Measurements from ENCODE around the gene MIGA1. TPM values are rescaled to one million over a fixed set of nuclear protein-coding genes. Genes with fewer than 3 reads are reported as not detected.

The MIGA1 gene
- total and polyA plus RNA-seq, 2 of the 4 experiments (the other 2 are of a cell fraction) = 5.7 to 16.3 TPM

DNA sequence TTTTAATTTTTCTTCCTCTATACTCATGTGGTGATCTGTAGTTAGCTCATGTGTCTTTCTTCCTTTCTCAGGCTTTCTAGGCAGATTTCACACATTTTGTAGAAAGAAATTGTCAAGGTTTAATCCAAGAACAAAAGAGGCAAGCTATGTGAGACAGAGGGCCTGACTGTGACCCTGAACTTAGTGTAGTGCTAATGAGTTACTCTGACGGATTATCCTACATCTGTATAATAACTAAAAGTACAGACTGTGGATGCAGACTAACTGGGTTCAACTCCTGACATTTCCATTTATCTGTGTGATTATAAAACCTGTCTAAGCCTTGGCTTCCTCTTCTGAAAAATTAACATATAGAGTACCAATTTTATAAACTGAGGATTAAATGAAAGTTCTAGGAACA is 40.7 kb downstream of the MIGA1 start:
- H3K79me1 ChIP-seq (ENCODE audit: low read depth in 1 of 2, low read length in 2 of 2) = peaks cover 7 to 28% of the 10 kb centered on the region in 2 experiments
- H3K23ac ChIP-seq (ENCODE audit: low read depth, low read length) = no peak overlapping the region
- no TSS peak for BruUV-seq (replicated peaks)
- no peak overlapping the region for H3K4ac ChIP-seq (ENCODE audit: low read depth, low read length)
- H2AK5ac ChIP-seq (ENCODE audit: low read depth, low read length) = no peak overlapping the region
- peaks cover 3% of the 10 kb centered on the region; the same call in 1 of the 2 replicates for H3K9me1 ChIP-seq (ENCODE audit: insufficient read depth, low read length)
- ATAC-seq (ENCODE audit: low read depth) = no peak
- no peak overlapping the region for H3K14ac ChIP-seq (replicated peaks; ENCODE audit: low read depth, low read length)
- no peak overlapping the region for H2BK120ac ChIP-seq (ENCODE audit: low read depth, low read length)
- no CpG with 5 or more reads among the region's 1 CpG for WGBS, 2 experiments (ENCODE audit: extremely low coverage in 2 of 2, insufficient read length in 1 of 2)
- H3K18ac ChIP-seq (ENCODE audit: low read depth, low read length) = no peak overlapping the region
- H2BK20ac ChIP-seq (ENCODE audit: low read depth, low read length) = no peak overlapping the region
- no peak overlapping the region for H2BK15ac ChIP-seq (ENCODE audit: low read depth, low read length)
- H4K20me1 ChIP-seq (ENCODE audit: insufficient read depth, low read length) = no peaks in the 10 kb centered on the region
- ChIA-PET CTCF (interaction anchor here (0.6 to 0.7 kb wide), 2 partner anchors 13 to 62 kb away, joined by 5 read pairs; no protein-coding TSS in a partner anchor), POLR2A (ENCODE audit: unreplicated experiment) (no interaction called here)
- H2AK9ac ChIP-seq (replicated peaks; ENCODE audit: low read depth, low read length, poor library complexity) = no peak overlapping the region
- peaks cover 10% of the 10 kb centered on the region for H3K36me3 ChIP-seq (ENCODE audit: control insufficient read depth, insufficient read depth, low read length)
- H3K27me3 ChIP-seq (ENCODE audit: control insufficient read depth, insufficient read depth, low read length) = no peaks in the 10 kb centered on the region
- intact Hi-C loops (cut with micrococcal nuclease) = loop anchor here (10.0 kb wide), 1 partner anchor 295 kb away; no protein-coding TSS in a partner anchor
- H3K4me1 ChIP-seq (ENCODE audit: control insufficient read depth, insufficient read depth, low read length) = peaks cover 10% of the 10 kb centered on the region
- H3K4me3 ChIP-seq (ENCODE audit: insufficient read depth, low read depth, low read length) = no peak overlapping the region
- dilution Hi-C loops (cut with HindIII; ENCODE audit: low sequenced_read_pairs, unreplicated experiment) = no loop called here
- TF ChIP-seq BHLHE40 (IDR thresholded peaks at IDR 0.05; ENCODE audit: low read depth, low read length) (no peak), RCOR1 (IDR thresholded peaks at IDR 0.05; ENCODE audit: insufficient replicate concordance, low read length) (no peak), USF2 (IDR thresholded peaks at IDR 0.05; ENCODE audit: low read depth, low read length) (no peak), MXI1 (IDR thresholded peaks at IDR 0.05; ENCODE audit: borderline replicate concordance, low read depth, low read length) (no peak), RAD21 (IDR thresholded peaks at IDR 0.05; ENCODE audit: low read length) (no peak), MAFK (IDR thresholded peaks at IDR 0.05; ENCODE audit: low read depth, low read length) (no peak), NFE2L2 (IDR thresholded peaks at IDR 0.05; ENCODE audit: low read depth, low read length) (no peak), FOS (IDR thresholded peaks at IDR 0.05; ENCODE audit: low read depth, low read length) (no peak), CEBPB (IDR thresholded peaks at IDR 0.05; ENCODE audit: low read depth, low read length) (no peak), CHD1 (IDR thresholded peaks at IDR 0.05; ENCODE audit: low read depth, low read length) (no peak), RFX5 (IDR thresholded peaks at IDR 0.05; ENCODE audit: low read depth, low read length) (no peak), POLR2A (IDR thresholded peaks at IDR 0.05; ENCODE audit: low read depth, low read length) (no peak)
- TF ChIP-seq, protein P1, sequence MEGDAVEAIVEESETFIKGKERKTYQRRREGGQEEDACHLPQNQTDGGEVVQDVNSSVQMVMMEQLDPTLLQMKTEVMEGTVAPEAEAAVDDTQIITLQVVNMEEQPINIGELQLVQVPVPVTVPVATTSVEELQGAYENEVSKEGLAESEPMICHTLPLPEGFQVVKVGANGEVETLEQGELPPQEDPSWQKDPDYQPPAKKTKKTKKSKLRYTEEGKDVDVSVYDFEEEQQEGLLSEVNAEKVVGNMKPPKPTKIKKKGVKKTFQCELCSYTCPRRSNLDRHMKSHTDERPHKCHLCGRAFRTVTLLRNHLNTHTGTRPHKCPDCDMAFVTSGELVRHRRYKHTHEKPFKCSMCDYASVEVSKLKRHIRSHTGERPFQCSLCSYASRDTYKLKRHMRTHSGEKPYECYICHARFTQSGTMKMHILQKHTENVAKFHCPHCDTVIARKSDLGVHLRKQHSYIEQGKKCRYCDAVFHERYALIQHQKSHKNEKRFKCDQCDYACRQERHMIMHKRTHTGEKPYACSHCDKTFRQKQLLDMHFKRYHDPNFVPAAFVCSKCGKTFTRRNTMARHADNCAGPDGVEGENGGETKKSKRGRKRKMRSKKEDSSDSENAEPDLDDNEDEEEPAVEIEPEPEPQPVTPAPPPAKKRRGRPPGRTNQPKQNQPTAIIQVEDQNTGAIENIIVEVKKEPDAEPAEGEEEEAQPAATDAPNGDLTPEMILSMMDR (conservative IDR thresholded peaks at IDR 0.05; ENCODE audit: low read depth, low read length) = no peak
- TF ChIP-seq, protein P2, sequence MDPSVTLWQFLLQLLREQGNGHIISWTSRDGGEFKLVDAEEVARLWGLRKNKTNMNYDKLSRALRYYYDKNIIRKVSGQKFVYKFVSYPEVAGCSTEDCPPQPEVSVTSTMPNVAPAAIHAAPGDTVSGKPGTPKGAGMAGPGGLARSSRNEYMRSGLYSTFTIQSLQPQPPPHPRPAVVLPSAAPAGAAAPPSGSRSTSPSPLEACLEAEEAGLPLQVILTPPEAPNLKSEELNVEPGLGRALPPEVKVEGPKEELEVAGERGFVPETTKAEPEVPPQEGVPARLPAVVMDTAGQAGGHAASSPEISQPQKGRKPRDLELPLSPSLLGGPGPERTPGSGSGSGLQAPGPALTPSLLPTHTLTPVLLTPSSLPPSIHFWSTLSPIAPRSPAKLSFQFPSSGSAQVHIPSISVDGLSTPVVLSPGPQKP (IDR thresholded peaks at IDR 0.05; ENCODE audit: borderline replicate concordance, low read depth, low read length) = no peak
- no peak overlapping the region for H4K5ac ChIP-seq (ENCODE audit: low read depth, low read length)
- in situ Hi-C loops (cut with MboI; ENCODE audit: low sequenced_read_pairs) = loop anchor here (25.0 kb wide), 1 partner anchor 292 kb away; no protein-coding TSS in a partner anchor
- H2BK5ac ChIP-seq (ENCODE audit: low read depth, low read length, poor library complexity, severe bottlenecking) = no peak overlapping the region
- no peak overlapping the region for H3K27ac ChIP-seq (ENCODE audit: insufficient read depth, low read length)
- no peak overlapping the region for H3K56ac ChIP-seq (ENCODE audit: extremely low read depth, insufficient read depth, low read length)
- no peak overlapping the region for H3K4me2 ChIP-seq (ENCODE audit: low read depth, low read length)
- DNase-seq = no peak
- H2AFZ ChIP-seq (replicated peaks; ENCODE audit: low read length, poor library complexity) = no peak overlapping the region
- H4K91ac ChIP-seq (ENCODE audit: insufficient read depth, low read depth, low read length) = no peak overlapping the region
- H3K9ac ChIP-seq (ENCODE audit: low read depth, low read length) = no peak overlapping the region
- no peaks in the 10 kb centered on the region for H3K9me3 ChIP-seq (ENCODE audit: control insufficient read depth, insufficient read depth, low read length)
- no peak overlapping the region for H4K8ac ChIP-seq (ENCODE audit: low read depth in 2 of 2, low read length in 2 of 2)

Data from IMR-90 (cell line).